SU-DHL-6 (cell line): Measurements from ENCODE around the gene HTATSF1.

Source experiments
- H2AFZ ChIP-seq: fragments of 200-600 bp; sonication (generic); 2 replicates; pipeline ENCODE4 v1.6.1; 2014; ENCODE audit warnings: low read depth, mild to moderate bottlenecking, moderate library complexity, mixed read lengths, antibody characterized with exemption, low read length; ENCODE audit not compliant: severe bottlenecking
- H3F3A ChIP-seq: fragments of 200-600 bp; shearing (Covaris generic); 2 replicates; pipeline ENCODE4 v1.6.0; 2016; ENCODE audit warnings: antibody characterized with exemption, mild to moderate bottlenecking; ENCODE audit not compliant: insufficient read depth
- H3K27ac ChIP-seq: fragments of 200-600 bp; sonication (generic); 2 replicates; pipeline ENCODE4 v1.5.1; 2016; ENCODE audit warnings: low read depth, mild to moderate bottlenecking, low read length, moderate library complexity, mixed read lengths
- H3K27me3 ChIP-seq: fragments of 200-600 bp; sonication (generic), shearing (Covaris generic); 2 replicates; pipeline ENCODE4 v1.6.0; 2014; ENCODE audit warnings: mild to moderate bottlenecking, low read length
- H3K36me3 ChIP-seq: fragments of 200-600 bp; sonication (generic); 2 replicates; pipeline ENCODE4 v1.6.1; 2014; ENCODE audit warnings: mild to moderate bottlenecking, low read length, mixed read lengths
- H3K4me2 ChIP-seq: fragments of 300-600, 200-600 bp; shearing (Covaris generic), sonication (generic); 2 replicates; pipeline ENCODE4 v1.6.0; 2014; ENCODE audit warnings: low read length, low read depth, mild to moderate bottlenecking; ENCODE audit not compliant: poor library complexity, severe bottlenecking
- H3K4me3 ChIP-seq: fragments of 200-600 bp; sonication (generic); 2 replicates; pipeline ENCODE4 v1.5.1; 2014; ENCODE audit warnings: antibody characterized with exemption, low read length, mild to moderate bottlenecking, mixed read lengths; ENCODE audit not compliant: insufficient read depth, poor library complexity, severe bottlenecking
- H3K79me2 ChIP-seq: fragments of 200-600 bp; sonication (generic); 2 replicates; pipeline ENCODE4 v1.6.1; 2014; ENCODE audit warnings: mild to moderate bottlenecking, low read length, moderate library complexity; ENCODE audit not compliant: insufficient read depth
- H3K9ac ChIP-seq: fragments of 200-600 bp; sonication (generic); 2 replicates; pipeline ENCODE4 v1.7.0; 2014; ENCODE audit warnings: mild to moderate bottlenecking, low read length
- H3K9me2 ChIP-seq: fragments of 200-600 bp; sonication (generic); replicated peaks from 2 replicates; pipeline ENCODE4 v1.6.1; 2014; ENCODE audit warnings: low read length; ENCODE audit not compliant: insufficient read depth
- H3K9me3 ChIP-seq: fragments of 200-600 bp; sonication (generic); 2 replicates; pipeline ENCODE4 v1.6.1; 2014; ENCODE audit warnings: low read length, mixed read lengths; ENCODE audit not compliant: insufficient read depth
- H4K20me1 ChIP-seq: fragments of 200-600 bp; sonication (generic); 2 replicates; pipeline ENCODE4 v1.6.1; 2014; ENCODE audit warnings: low read depth, mild to moderate bottlenecking, antibody characterized with exemption, low read length, moderate library complexity, mixed read lengths
- CTCF ChIP-seq: fragments of 200-600 bp; sonication (generic); IDR thresholded peaks from one replicate; pipeline ENCODE4 v1.5.1; 2017; ENCODE audit warnings: antibody characterized with exemption, mild to moderate bottlenecking, low read length, moderate library complexity; ENCODE audit not compliant: insufficient read depth, poor library complexity, severe bottlenecking
- EZH2phosphoT487 ChIP-seq: fragments of 200-600 bp; sonication (generic), shearing (Covaris generic); conservative IDR thresholded peaks from 2 replicates; pipeline ENCODE4 v1.6.1; 2018; ENCODE audit warnings: mild to moderate bottlenecking, antibody characterized with exemption, low read length, moderate library complexity, mixed read lengths

HTATSF1 gene

GRCh38 chrX:136468391-136469103 lies 28.8 kb upstream of the HTATSF1 start:
- no peak overlapping the region for H3K4me2 ChIP-seq
- H3K9ac ChIP-seq: no peak overlapping the region
- no peak overlapping the region for H3K4me3 ChIP-seq
- H3K79me2 ChIP-seq: no peaks in the 10 kb centered on the region
- H3K27me3 ChIP-seq: no peaks in the 10 kb centered on the region
- H3F3A ChIP-seq: no peaks in the 10 kb centered on the region
- no peak for TF ChIP-seq EZH2phosphoT487
- TF ChIP-seq CTCF: no peak
- H3K27ac ChIP-seq: no peak overlapping the region
- no peaks in the 10 kb centered on the region for H3K9me2 ChIP-seq
- H3K9me3 ChIP-seq: no peaks in the 10 kb centered on the region
- H3K36me3 ChIP-seq: no peaks in the 10 kb centered on the region
- H4K20me1 ChIP-seq: no peaks in the 10 kb centered on the region
- H2AFZ ChIP-seq: no peak overlapping the region

- TF ChIP-seq CTCF (no peak), EZH2phosphoT487 (no peak)
- no peaks in the 10 kb centered on the region for H3K27me3 ChIP-seq
- H3K9me3 ChIP-seq: no peaks in the 10 kb centered on the region
- H3K79me2 ChIP-seq: no peaks in the 10 kb centered on the region
- H3K36me3 ChIP-seq: no peaks in the 10 kb centered on the region
- no peaks in the 10 kb centered on the region for H4K20me1 ChIP-seq
- no peaks in the 10 kb centered on the region for H3F3A ChIP-seq
- H3K9ac ChIP-seq: no peak overlapping the region
- no peak overlapping the region for H3K4me3 ChIP-seq
- H3K4me2 ChIP-seq: no peak overlapping the region
- H3K9me2 ChIP-seq: no peaks in the 10 kb centered on the region
- no peak overlapping the region for H3K27ac ChIP-seq
- H2AFZ ChIP-seq: no peak overlapping the region
Measured at GRCh38 chrX:136473663-136474062, 23.7 kb upstream of the HTATSF1 start.

- Histone ChIP-seq H3K79me2 (no peaks in the 10 kb centered on the region), H3K9me2 (no peaks in the 10 kb centered on the region), H3K4me2 (no peak overlapping the region), H3K27ac (no peak overlapping the region), H3F3A (no peaks in the 10 kb centered on the region), H3K4me3 (no peak overlapping the region), H3K36me3 (no peaks in the 10 kb centered on the region), H2AFZ (no peak overlapping the region), H3K9ac (no peak overlapping the region), H3K9me3 (no peaks in the 10 kb centered on the region), H4K20me1 (no peaks in the 10 kb centered on the region), H3K27me3 (no peaks in the 10 kb centered on the region)
- TF ChIP-seq CTCF (no peak), EZH2phosphoT487 (no peak)
Measured at GRCh38 chrX:136475236-136475635, 22.2 kb upstream of the HTATSF1 start.
